T-helper 17 cell (primary cell): ENCODE data around the gene CYP2A13. TPM values are rescaled to one million over a fixed set of nuclear protein-coding genes. Genes with fewer than 3 reads are reported as not detected.
"Not testable (repeated sequence)": the region's sequence is repeated elsewhere in the genome, so short reads cannot be mapped to it uniquely, and the experiment has no call there.

ENCODE experiments used
- ATAC-seq: fragments of 150-1000 bp; cut with Tn5 transposase; 2 replicates; pipeline ENCODE4 v1.10.0; 2021; ENCODE audit warnings: mild to moderate bottlenecking, moderate library complexity
- DNase-seq, 3 donors: peaks; one replicate each; pipeline versions ENCODE4 v3.0.0 to v3.0.0-alpha.2; 2020 to 2021
- H3K9me3 ChIP-seq: one replicate; pipeline ENCODE4 v1.7.0; 2013; ENCODE audit warnings: low read length, mild to moderate bottlenecking; ENCODE audit not compliant: control insufficient read depth, poor library complexity, severe bottlenecking
- H3K27ac Mint-ChIP-seq: one replicate; pipeline ENCODE4 v1.8.0; 2022; ENCODE audit warnings: mild to moderate bottlenecking, moderate library complexity, mixed read lengths
- H3K27me3 Mint-ChIP-seq: one replicate; pipeline ENCODE4 v1.8.0; 2022; ENCODE audit warnings: mixed read lengths
- H3K36me3 Mint-ChIP-seq: one replicate; pipeline ENCODE4 v1.8.0; 2022; ENCODE audit warnings: low read depth, mixed read lengths
- H3K4me1 Mint-ChIP-seq: one replicate; pipeline ENCODE4 v1.8.0; 2022; ENCODE audit warnings: mild to moderate bottlenecking, mixed read lengths
- H3K4me3 Mint-ChIP-seq: one replicate; pipeline ENCODE4 v1.8.0; 2022; ENCODE audit warnings: mild to moderate bottlenecking, moderate library complexity, mixed read lengths
- total RNA-seq, 4 donors: library from RNA in 2 of 4; stranded (reverse) in 2 of 4; gene quantifications; one replicate each; pipeline ENCODE4 v1.2.3 and lab custom pipeline; 2022 to 2026

The CYP2A13 gene, protein sequence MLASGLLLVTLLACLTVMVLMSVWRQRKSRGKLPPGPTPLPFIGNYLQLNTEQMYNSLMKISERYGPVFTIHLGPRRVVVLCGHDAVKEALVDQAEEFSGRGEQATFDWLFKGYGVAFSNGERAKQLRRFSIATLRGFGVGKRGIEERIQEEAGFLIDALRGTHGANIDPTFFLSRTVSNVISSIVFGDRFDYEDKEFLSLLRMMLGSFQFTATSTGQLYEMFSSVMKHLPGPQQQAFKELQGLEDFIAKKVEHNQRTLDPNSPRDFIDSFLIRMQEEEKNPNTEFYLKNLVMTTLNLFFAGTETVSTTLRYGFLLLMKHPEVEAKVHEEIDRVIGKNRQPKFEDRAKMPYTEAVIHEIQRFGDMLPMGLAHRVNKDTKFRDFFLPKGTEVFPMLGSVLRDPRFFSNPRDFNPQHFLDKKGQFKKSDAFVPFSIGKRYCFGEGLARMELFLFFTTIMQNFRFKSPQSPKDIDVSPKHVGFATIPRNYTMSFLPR
- total RNA-seq (not detected), total RNA-seq (lab: John Stamatoyannopoulos, UW) (0 reads per million in 2 donors)

GRCh38 chr19:41088151-41088550, at the start of gene CYP2A13:
Gene CYP2A13, plus strand, starts transcription at chr19:41088451. Its CDS starts 21 bp downstream, at chr19:41088472.
- Mint-ChIP-seq H3K27ac (no peak within 1 kb of the TSS), H3K36me3 (peaks cover 13% of the 10 kb centered on the region), H3K4me1 (peaks cover 13% of the 10 kb centered on the region), H3K27me3 (peaks cover 83% of the 10 kb centered on the region), H3K4me3 (peak within 1 kb of the TSS; percentile 49)
- H3K9me3 ChIP-seq: no peaks in the 10 kb centered on the region
- DNase-seq (no peak), ATAC-seq (no peak)

- no peaks in the 10 kb centered on the region for H3K27me3 Mint-ChIP-seq
- ATAC-seq (no peak), DNase-seq (no peak)
- no peaks in the 10 kb centered on the region for H3K9me3 ChIP-seq
- peaks cover 7% of the 10 kb centered on the region for H3K4me1 Mint-ChIP-seq
- H3K36me3 Mint-ChIP-seq: peaks cover 3% of the 10 kb centered on the region
- no peak overlapping the region for H3K4me3 Mint-ChIP-seq
- H3K27ac Mint-ChIP-seq: no peak overlapping the region
Observed at GRCh38 chr19:41039806-41040205, 48.4 kb upstream of the CYP2A13 start.

DNA sequence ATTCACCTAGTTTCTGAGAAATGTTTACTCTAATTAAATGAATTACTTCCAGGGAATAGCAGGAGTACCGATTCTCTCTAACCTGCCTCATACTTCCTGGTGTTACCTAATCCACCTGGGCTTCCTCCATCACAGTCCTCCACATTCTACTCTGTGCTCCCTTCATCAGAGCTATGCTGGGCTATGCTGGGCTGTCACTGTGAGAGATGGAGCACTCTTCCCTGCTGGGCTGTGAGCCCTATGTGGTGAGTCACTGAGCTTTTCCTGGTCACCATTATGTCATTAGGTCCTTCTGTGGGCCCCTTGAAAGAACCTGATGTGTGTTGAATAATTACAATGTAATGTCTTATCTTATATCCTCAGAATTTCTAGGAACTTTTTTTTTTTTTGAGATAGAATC, 43.2 kb upstream of the CYP2A13 start:
- H3K9me3 ChIP-seq, H3K4me3 Mint-ChIP-seq, H3K36me3 Mint-ChIP-seq, DNase-seq, ATAC-seq: not testable (repeated sequence)
- peaks cover 15% of the 10 kb centered on the region for H3K4me1 Mint-ChIP-seq
- peaks cover 28% of the 10 kb centered on the region for H3K27me3 Mint-ChIP-seq
- H3K27ac Mint-ChIP-seq: peak overlapping the region; percentile 37

DNA sequence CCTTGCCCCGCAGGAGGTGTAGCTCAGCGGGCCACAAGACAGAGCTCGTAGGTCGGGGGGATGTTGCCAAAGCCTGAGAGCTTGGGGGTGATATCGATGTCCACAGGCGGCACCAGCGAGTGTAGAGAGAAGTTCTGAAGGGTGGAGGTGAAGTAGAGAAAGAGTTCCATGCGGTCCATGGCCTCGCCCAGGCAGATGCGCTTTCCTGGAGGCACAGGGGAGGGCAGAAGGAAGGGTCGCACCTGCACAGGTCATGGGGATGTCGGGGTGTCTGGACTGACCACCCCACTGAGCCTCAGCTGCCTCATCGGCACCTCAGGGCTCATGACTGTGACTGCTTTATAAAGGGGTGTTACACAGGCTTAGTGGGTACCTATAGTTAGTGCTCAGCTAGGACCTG, 37.8 kb upstream of the CYP2A13 start:
- Mint-ChIP-seq H3K27ac (no peak overlapping the region), H3K4me1 (peaks cover 4% of the 10 kb centered on the region), H3K27me3 (peaks cover 71% of the 10 kb centered on the region), H3K36me3 (peaks cover 6% of the 10 kb centered on the region), H3K4me3 (no peak overlapping the region)
- no peak for DNase-seq
- ATAC-seq: no peak
- H3K9me3 ChIP-seq: no peaks in the 10 kb centered on the region

- not testable (repeated sequence) for DNase-seq
Observed at GRCh38 chr19:41052162-41052561, 36.1 kb upstream of the CYP2A13 start.

GRCh38 chr19:41053331-41053730, 34.9 kb upstream of the CYP2A13 start:
- DNase-seq, H3K9me3 ChIP-seq, ATAC-seq, H3K36me3 Mint-ChIP-seq, H3K4me3 Mint-ChIP-seq, H3K4me1 Mint-ChIP-seq, H3K27ac Mint-ChIP-seq: not testable (repeated sequence)
- peaks cover 71% of the 10 kb centered on the region for H3K27me3 Mint-ChIP-seq

More at GRCh38 chr19:41052162-41052561, 36.1 kb upstream of the CYP2A13 start:
- H3K27me3 Mint-ChIP-seq: peaks cover 70% of the 10 kb centered on the region
- H3K4me3 Mint-ChIP-seq, H3K9me3 ChIP-seq, H3K36me3 Mint-ChIP-seq, H3K27ac Mint-ChIP-seq, H3K4me1 Mint-ChIP-seq, ATAC-seq: not testable (repeated sequence)

- H3K27ac Mint-ChIP-seq: no peak overlapping the region
- no peak overlapping the region for H3K4me3 Mint-ChIP-seq
- H3K4me1 Mint-ChIP-seq: peaks cover 3% of the 10 kb centered on the region
- H3K36me3 Mint-ChIP-seq: no peaks in the 10 kb centered on the region
- DNase-seq: no peak
- no peaks in the 10 kb centered on the region for H3K9me3 ChIP-seq
- H3K27me3 Mint-ChIP-seq: peaks cover 26% of the 10 kb centered on the region
- no peak for ATAC-seq
Observed at GRCh38 chr19:41064974-41065569, 23.2 kb upstream of the CYP2A13 start.

DNA sequence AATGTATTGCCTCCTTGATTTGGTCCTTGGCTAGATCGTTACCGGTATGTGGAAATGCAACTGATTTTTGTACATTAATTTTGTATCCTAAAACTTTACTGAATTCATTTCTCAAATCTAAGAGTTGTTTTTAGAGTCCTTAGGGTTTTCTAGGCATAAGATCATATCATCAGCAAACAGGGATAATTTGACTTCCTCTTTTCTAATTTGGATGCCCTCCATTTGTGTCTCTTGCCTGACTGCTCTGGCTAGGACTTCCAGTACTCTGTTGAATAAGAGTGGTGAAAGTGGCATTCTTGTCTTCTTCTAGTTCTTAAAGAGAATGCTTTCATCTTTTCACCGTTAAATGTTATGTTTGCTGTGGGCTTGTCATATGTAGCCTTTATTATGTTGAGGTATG, 12.0 kb upstream of the CYP2A13 start:
- peaks cover 7% of the 10 kb centered on the region for H3K9me3 ChIP-seq
- ATAC-seq (no peak), DNase-seq (no peak)
- no peak overlapping the region for H3K27ac Mint-ChIP-seq
- H3K36me3 Mint-ChIP-seq: peaks cover 8% of the 10 kb centered on the region
- no peaks in the 10 kb centered on the region for H3K4me1 Mint-ChIP-seq
- H3K4me3 Mint-ChIP-seq: no peak overlapping the region
- peaks cover 24% of the 10 kb centered on the region for H3K27me3 Mint-ChIP-seq

GRCh38 chr19:41083516-41083915, 4.7 kb upstream of the CYP2A13 start:
- Mint-ChIP-seq H3K36me3 (peaks cover 4% of the 10 kb centered on the region), H3K27me3 (peaks cover 46% of the 10 kb centered on the region), H3K27ac (no peak overlapping the region), H3K4me3 (no peak overlapping the region), H3K4me1 (peaks cover 3% of the 10 kb centered on the region)
- ATAC-seq (no peak), DNase-seq (no peak)
- H3K9me3 ChIP-seq: peaks cover 8% of the 10 kb centered on the region

DNA sequence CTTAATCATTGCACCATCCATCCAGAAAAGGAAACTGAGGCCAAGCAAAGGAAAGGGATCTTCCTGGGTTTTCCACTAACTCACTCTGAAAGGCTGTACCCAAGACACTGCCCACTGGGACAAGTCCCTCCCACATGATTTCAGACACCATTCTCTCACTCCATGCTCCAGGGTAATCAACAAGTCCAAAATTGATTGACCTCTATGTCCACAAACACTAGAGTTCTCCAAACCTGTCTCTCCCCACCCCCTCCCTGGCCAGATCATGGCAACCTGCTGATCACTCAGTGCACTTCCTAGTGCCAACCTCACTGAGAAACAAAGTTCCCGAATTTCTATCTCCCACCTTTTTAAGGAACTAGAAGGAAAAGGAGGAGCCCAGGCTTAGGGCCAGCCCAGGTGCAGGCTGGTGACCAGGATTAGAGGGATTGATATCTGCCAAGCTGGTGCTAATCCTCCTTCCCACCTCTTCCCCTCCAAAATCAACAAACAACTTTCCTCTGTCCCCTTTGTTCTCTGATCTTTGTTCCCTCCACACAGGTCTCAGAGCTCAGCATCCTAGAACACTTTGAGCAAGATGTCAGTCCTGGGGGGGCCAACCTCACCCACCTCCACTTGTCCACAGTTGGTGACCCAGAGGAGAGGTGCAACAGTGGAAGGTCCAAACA, 2.4 kb upstream of the CYP2A13 start:
- Mint-ChIP-seq H3K27me3 (peaks cover 66% of the 10 kb centered on the region), H3K4me3 (no peak overlapping the region), H3K4me1 (peaks cover 13% of the 10 kb centered on the region), H3K36me3 (peaks cover 11% of the 10 kb centered on the region), H3K27ac (no peak overlapping the region)
- H3K9me3 ChIP-seq: peaks cover 4% of the 10 kb centered on the region
- DNase-seq (no peak), ATAC-seq (no peak)

DNA sequence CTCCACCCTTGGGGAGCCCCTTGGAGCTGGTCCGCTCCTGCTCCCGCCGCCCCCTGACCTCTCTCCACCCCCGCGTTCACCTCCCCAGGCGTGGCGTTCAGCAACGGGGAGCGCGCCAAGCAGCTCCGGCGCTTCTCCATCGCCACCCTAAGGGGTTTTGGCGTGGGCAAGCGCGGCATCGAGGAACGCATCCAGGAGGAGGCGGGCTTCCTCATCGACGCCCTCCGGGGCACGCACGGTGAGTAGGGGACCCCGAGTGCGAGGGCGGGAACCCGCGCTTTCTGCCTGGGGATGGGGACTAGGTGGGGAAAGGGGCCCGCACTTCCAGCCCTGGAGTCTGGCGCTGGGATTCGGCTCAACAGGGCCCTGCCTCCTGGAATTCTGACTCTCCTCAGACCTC, 1.7 kb downstream of the CYP2A13 start:
- no peaks in the 10 kb centered on the region for H3K9me3 ChIP-seq
- Mint-ChIP-seq H3K36me3 (peaks cover 12% of the 10 kb centered on the region), H3K27ac (no peak overlapping the region), H3K4me3 (peak overlapping the region; percentile 49), H3K27me3 (peaks cover 91% of the 10 kb centered on the region), H3K4me1 (peaks cover 16% of the 10 kb centered on the region)
- DNase-seq (no peak), ATAC-seq (no peak)

- DNase-seq (no peak), ATAC-seq (peak; percentile 66)
- Mint-ChIP-seq H3K4me1 (peaks cover 5% of the 10 kb centered on the region), H3K36me3 (peaks cover 5% of the 10 kb centered on the region), H3K27me3 (peaks cover 49% of the 10 kb centered on the region), H3K27ac (no peak overlapping the region), H3K4me3 (no peak overlapping the region)
- no peaks in the 10 kb centered on the region for H3K9me3 ChIP-seq
Observed at GRCh38 chr19:41095703-41096102, 7.5 kb downstream of the CYP2A13 start.

DNA sequence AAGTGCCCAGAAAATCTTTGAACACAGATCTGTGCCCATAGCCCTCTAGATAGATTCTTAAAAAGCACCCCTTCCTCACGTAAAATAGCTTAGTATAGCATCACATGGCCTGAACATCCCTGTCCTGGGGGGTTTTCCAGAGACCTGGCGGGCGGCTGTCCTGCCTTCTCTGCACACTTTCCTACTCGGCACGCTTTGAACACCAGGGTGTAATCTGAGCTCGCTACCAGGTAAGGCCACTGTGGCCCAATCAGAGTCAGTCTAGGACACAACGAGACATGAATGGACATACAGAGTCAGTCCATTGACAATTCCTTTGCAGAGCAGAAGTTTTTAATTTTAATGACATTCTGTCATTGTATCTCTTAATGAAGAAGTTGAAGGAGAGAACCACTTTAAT, 8.1 kb downstream of the CYP2A13 start:
- H3K9me3 ChIP-seq: no peaks in the 10 kb centered on the region
- Mint-ChIP-seq H3K4me3 (no peak overlapping the region), H3K36me3 (peaks cover 4% of the 10 kb centered on the region), H3K4me1 (peaks cover 5% of the 10 kb centered on the region), H3K27me3 (peaks cover 43% of the 10 kb centered on the region), H3K27ac (no peak overlapping the region)
- ATAC-seq: no peak
- no peak for DNase-seq
